HEK293T (cell line): ENCODE data around the gene FAH.

Experiments used
- CTCF ChIA-PET: fragments of 350-600 bp; formaldehyde crosslinking; extraction: SDS; loops from one replicate; lab custom pipeline; 2021; ENCODE audit warnings: antibody characterized with exemption, inconsistent platforms; lab: Yijun Ruan, JAX
- POLR2A ChIA-PET: fragments of 350-600 bp; formaldehyde crosslinking; extraction: SDS; loops from one replicate; lab custom pipeline; 2020; ENCODE audit warnings: antibody characterized with exemption, inconsistent platforms; lab: Yijun Ruan, JAX
- DNase-seq: peaks from one replicate; pipeline ENCODE4 v3.0.0; 2012; ENCODE audit warnings: mixed read lengths; ENCODE audit errors: extremely low spot score
- ARNT ChIP-seq: fragments of 450-650 bp; IDR thresholded peaks from 2 replicates; pipeline ENCODE4 v1.6.1; 2017; ENCODE audit warnings: mild to moderate bottlenecking
- BHLHE40 ChIP-seq: fragments of 450-650 bp; IDR thresholded peaks from 2 replicates; pipeline ENCODE4 v1.6.1; 2016; ENCODE audit warnings: mild to moderate bottlenecking, moderate library complexity, borderline replicate concordance
- CTBP1 ChIP-seq: fragments of 450-650 bp; IDR thresholded peaks from 2 replicates; pipeline ENCODE4 v1.6.1; 2016; ENCODE audit warnings: borderline replicate concordance
- ELF4 ChIP-seq: fragments of 450-650 bp; IDR thresholded peaks from 2 replicates; pipeline ENCODE4 v1.6.1; 2017; ENCODE audit warnings: antibody characterized with exemption
- FOXA1 ChIP-seq: fragments of 450-650 bp; IDR thresholded peaks from 2 replicates; pipeline ENCODE4 v1.6.1; 2016; ENCODE audit warnings: mild to moderate bottlenecking
- FOXK2 ChIP-seq: fragments of 450-650 bp; IDR thresholded peaks from 2 replicates; pipeline ENCODE4 v1.6.1; 2016; ENCODE audit warnings: mild to moderate bottlenecking
- FOXM1 ChIP-seq: fragments of 450-650 bp; IDR thresholded peaks from 2 replicates; pipeline ENCODE4 v1.6.1; 2017; ENCODE audit warnings: mild to moderate bottlenecking, borderline replicate concordance
- HDGF ChIP-seq: fragments of 450-650 bp; IDR thresholded peaks from 2 replicates; pipeline ENCODE4 v1.6.1; 2017; ENCODE audit warnings: antibody characterized with exemption, borderline replicate concordance
- L3MBTL2 ChIP-seq: fragments of 450-650 bp; conservative IDR thresholded peaks from 2 replicates; pipeline ENCODE4 v1.6.1; 2016; ENCODE audit warnings: mild to moderate bottlenecking
- LEF1 ChIP-seq: fragments of 450-650 bp; IDR thresholded peaks from 2 replicates; pipeline ENCODE4 v1.6.1; 2017; ENCODE audit warnings: mild to moderate bottlenecking, borderline replicate concordance
- NFRKB ChIP-seq: fragments of 450-650 bp; IDR thresholded peaks from 2 replicates; pipeline ENCODE4 v1.6.1; 2016; ENCODE audit warnings: mild to moderate bottlenecking, moderate library complexity
- PKNOX1 ChIP-seq: fragments of 450-650 bp; IDR thresholded peaks from 2 replicates; pipeline ENCODE4 v1.6.1; 2016
- SP1 ChIP-seq: fragments of 450-650 bp; IDR thresholded peaks from 2 replicates; pipeline ENCODE4 v1.6.1; 2017
- SUZ12 ChIP-seq: fragments of 450-650 bp; IDR thresholded peaks from 2 replicates; pipeline ENCODE4 v1.6.1; 2016; ENCODE audit warnings: mild to moderate bottlenecking
- TARDBP ChIP-seq: fragments of 450-650 bp; IDR thresholded peaks from 2 replicates; pipeline ENCODE4 v1.6.1; 2016
- ZNF384 ChIP-seq: fragments of 450-650 bp; IDR thresholded peaks from 2 replicates; pipeline ENCODE4 v1.6.1; 2016

FAH gene

DNA sequence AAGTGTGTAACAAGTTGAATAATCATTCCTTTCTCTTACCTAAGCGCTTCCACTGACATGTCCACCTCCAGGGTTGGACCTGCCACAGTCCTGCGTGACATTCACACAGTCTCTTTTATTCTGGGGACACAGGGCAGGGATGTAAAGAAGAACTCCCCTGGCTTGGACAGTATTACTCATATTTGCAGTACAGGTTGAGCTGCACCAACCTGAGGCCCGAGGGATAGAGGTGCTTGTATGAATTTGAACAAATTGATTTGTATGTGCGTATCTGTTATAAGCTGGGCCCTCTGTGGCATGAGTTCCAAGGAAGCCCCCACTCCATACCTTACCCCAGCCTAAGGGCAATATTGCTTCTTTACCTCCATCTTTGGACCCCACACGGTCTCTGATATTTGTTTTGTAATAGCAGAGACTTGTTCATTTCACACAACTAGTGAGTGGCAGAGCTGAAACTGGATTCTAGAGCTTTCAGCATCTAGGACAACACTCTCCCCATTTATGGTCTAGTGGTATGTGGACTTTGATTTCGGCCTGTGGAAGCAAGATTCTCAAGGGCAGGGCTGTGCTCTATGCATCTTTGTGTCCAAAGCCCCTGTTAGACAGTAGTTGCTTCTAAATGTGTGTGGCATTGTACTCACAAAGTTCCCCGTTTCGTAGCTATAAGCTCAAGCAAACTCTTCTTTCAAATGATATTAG lies 39.2 kb downstream of the FAH start:
- no peak for DNase-seq
- ChIA-PET POLR2A (no interaction called here), CTCF (no interaction called here)
- TF ChIP-seq BHLHE40 (no peak), ARNT (no peak), NFRKB (no peak), ELF4 (no peak), PKNOX1 (no peak)

DNA sequence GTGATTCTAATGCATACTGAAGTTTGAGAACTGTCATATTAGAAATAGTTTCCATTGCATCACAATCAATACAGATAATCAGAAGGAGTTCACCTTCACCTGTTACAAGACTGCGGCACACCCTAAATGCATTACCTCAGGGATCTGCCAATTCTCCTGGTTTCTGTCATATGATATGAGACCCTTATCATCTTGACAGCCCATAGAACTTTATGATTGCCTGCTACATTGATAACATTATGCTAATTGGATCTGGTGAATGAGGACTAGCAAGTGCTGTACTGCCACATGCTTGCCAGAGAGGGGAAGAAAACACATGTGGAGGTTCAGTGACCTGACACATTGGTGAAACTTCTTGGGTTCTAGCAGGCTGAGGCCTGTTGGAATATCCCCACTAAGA lies 41.4 kb downstream of the FAH start:
- ChIA-PET POLR2A (no interaction called here), CTCF (no interaction called here)
- TF ChIP-seq LEF1 (no peak), ARNT (no peak), TARDBP (no peak), FOXM1 (no peak), ZNF384 (no peak), SUZ12 (no peak), FOXK2 (no peak)
- DNase-seq, result no peak

DNA sequence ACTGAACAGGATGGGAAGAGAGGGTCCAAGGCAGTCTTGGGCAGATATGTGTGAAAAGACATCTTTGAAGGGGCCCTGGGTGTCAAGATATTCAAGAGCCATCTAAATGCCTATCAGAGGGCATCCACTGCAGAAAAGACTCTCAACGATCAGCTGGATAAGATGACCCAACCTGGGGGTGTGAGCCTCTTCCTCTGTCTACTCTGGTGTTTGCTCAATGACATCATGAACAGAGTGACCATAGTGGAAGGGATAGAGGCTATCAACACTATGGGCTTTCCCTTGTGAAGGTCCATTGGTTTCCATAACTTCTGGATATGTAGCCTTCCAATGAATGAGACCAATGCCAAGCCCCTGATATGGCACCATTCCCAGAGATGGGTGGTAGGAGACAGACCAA lies 42.1 kb downstream of the FAH start:
- ChIA-PET POLR2A (no interaction called here), CTCF (no interaction called here)
- no peak for DNase-seq
- TF ChIP-seq SP1 (no peak), ARNT (no peak), FOXM1 (no peak), ELF4 (no peak), L3MBTL2 (no peak), NFRKB (no peak), CTBP1 (no peak), HDGF (no peak), TARDBP (no peak), FOXA1 (no peak), ZNF384 (no peak), PKNOX1 (no peak), BHLHE40 (no peak), FOXK2 (no peak), SUZ12 (no peak), LEF1 (no peak)

GRCh38 chr15:80199366-80199765 lies 46.6 kb downstream of the FAH start:
- no peak for DNase-seq
- ChIA-PET POLR2A (no interaction called here), CTCF (no interaction called here)
- TF ChIP-seq CTBP1 (no peak), SP1 (no peak), ELF4 (no peak), LEF1 (no peak), NFRKB (no peak), ZNF384 (no peak), HDGF (no peak), FOXK2 (no peak), TARDBP (no peak), L3MBTL2 (no peak), PKNOX1 (no peak), SUZ12 (no peak), ARNT (no peak), BHLHE40 (no peak)

DNA sequence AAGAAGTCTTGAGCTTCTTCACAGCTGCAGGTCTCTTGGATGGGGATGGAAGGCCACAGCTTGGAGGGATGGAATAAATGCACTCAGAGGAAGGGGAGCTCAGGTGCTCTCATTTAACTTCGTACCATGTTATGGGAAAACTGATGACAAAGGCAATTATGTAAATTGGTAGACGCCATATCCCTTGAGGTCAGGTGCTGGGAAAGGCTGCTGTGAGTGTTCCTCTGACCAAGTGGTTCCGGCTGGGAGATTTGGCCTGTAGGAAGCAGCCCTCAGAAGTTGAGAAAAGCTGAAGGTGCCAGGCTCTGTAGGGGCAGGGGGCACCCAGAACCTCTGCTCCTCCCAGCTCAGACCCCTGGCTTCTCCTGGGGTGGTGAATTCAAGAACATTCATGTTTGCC lies 47.1 kb downstream of the FAH start:
- ChIA-PET POLR2A (no interaction called here), CTCF (no interaction called here)
- no peak for TF ChIP-seq HDGF
- TF ChIP-seq ARNT, result no peak
- no peak for TF ChIP-seq LEF1
- no peak for DNase-seq

- no peak for DNase-seq
- CTCF ChIA-PET, result no interaction called here
- TF ChIP-seq PKNOX1 (no peak), SP1 (no peak), CTBP1 (no peak), HDGF (no peak), FOXM1 (no peak), NFRKB (no peak), FOXA1 (no peak), ZNF384 (no peak), BHLHE40 (no peak), ARNT (no peak), L3MBTL2 (no peak), TARDBP (no peak), FOXK2 (no peak), SUZ12 (no peak), ELF4 (no peak), LEF1 (no peak)
- POLR2A ChIA-PET, result no interaction called here
Measured at GRCh38 chr15:80201256-80202015, 48.6 kb downstream of the FAH start.
